ENCODE data around the gene KAZN. TPM values are rescaled to one million over a fixed set of nuclear protein-coding genes. Genes with fewer than 3 reads are reported as not detected.

Gene KAZN
- total and polyA plus RNA-seq, 2 donors, result 7.2 to 8.4 TPM

GRCh38 chr1:14800500-14801076 lies 202.1 kb downstream of the KAZN start:
- DNase-seq (ENCODE audit: extremely low spot score), result no peak
- no peak overlapping the region for H3K4me3 ChIP-seq (ENCODE audit: low read depth, low read length)
- H3K36me3 ChIP-seq (ENCODE audit: insufficient read depth), result no peaks in the 10 kb centered on the region
- no peaks in the 10 kb centered on the region for H3K4me1 ChIP-seq (ENCODE audit: insufficient read depth)
- WGBS, result 71% methylated on average over 9 of the region's 9 CpGs
- no peak overlapping the region for H3K27ac ChIP-seq (ENCODE audit: low read depth)

- Histone ChIP-seq H3K27ac (ENCODE audit: low read depth) (no peak overlapping the region), H3K4me1 (ENCODE audit: insufficient read depth) (no peaks in the 10 kb centered on the region), H3K36me3 (ENCODE audit: insufficient read depth) (no peaks in the 10 kb centered on the region), H3K4me3 (ENCODE audit: low read depth, low read length) (no peak overlapping the region)
- DNase-seq (ENCODE audit: extremely low spot score), result no peak
- WGBS, result 86% methylated on average over 19 of the region's 19 CpGs
These were observed 204.7 kb downstream of the KAZN start for GRCh38 chr1:14803002-14803789.

- no peak overlapping the region for H3K4me3 ChIP-seq (ENCODE audit: low read depth, low read length)
- whole genome bisulfite sequencing, result 71% methylated on average over 5 of the region's 5 CpGs
- no peaks in the 10 kb centered on the region for H3K4me1 ChIP-seq (ENCODE audit: insufficient read depth)
- DNase-seq (ENCODE audit: extremely low spot score), result no peak
- H3K36me3 ChIP-seq (ENCODE audit: insufficient read depth), result no peaks in the 10 kb centered on the region
- no peak overlapping the region for H3K27ac ChIP-seq (ENCODE audit: low read depth)
These were observed 206.1 kb downstream of the KAZN start for GRCh38 chr1:14804626-14805025.

GRCh38 chr1:14806772-14807171 lies 208.3 kb downstream of the KAZN start:
- Histone ChIP-seq H3K4me3 (ENCODE audit: low read depth, low read length) (no peak overlapping the region), H3K4me1 (ENCODE audit: insufficient read depth) (no peaks in the 10 kb centered on the region), H3K36me3 (ENCODE audit: insufficient read depth) (no peaks in the 10 kb centered on the region), H3K27ac (ENCODE audit: low read depth) (no peak overlapping the region)
- 93% methylated on average over 2 of the region's 2 CpGs for WGBS
- DNase-seq (ENCODE audit: extremely low spot score), result no peak

- 81% methylated on average over 2 of the region's 2 CpGs for WGBS
These were observed 210.3 kb downstream of the KAZN start for GRCh38 chr1:14808768-14809167.

GRCh38 chr1:14809191-14809981 lies 210.9 kb downstream of the KAZN start:
- Histone ChIP-seq H3K27ac (ENCODE audit: low read depth) (no peak overlapping the region), H3K4me1 (ENCODE audit: insufficient read depth) (no peaks in the 10 kb centered on the region), H3K36me3 (ENCODE audit: insufficient read depth) (no peaks in the 10 kb centered on the region), H3K4me3 (ENCODE audit: low read depth, low read length) (no peak overlapping the region)
- DNase-seq (ENCODE audit: extremely low spot score), result no peak
- 88% methylated on average over 9 of the region's 9 CpGs for WGBS

More at GRCh38 chr1:14808768-14809167, 210.3 kb downstream of the KAZN start:
- Histone ChIP-seq H3K27ac (ENCODE audit: low read depth) (no peak overlapping the region), H3K36me3 (ENCODE audit: insufficient read depth) (no peaks in the 10 kb centered on the region), H3K4me3 (ENCODE audit: low read depth, low read length) (no peak overlapping the region), H3K4me1 (ENCODE audit: insufficient read depth) (no peaks in the 10 kb centered on the region)
- DNase-seq (ENCODE audit: extremely low spot score), result no peak

GRCh38 chr1:14810595-14811361 lies 212.3 kb downstream of the KAZN start:
- no peak overlapping the region for H3K4me3 ChIP-seq (ENCODE audit: low read depth, low read length)
- no peak overlapping the region for H3K27ac ChIP-seq (ENCODE audit: low read depth)
- peak; percentile 48 for DNase-seq (ENCODE audit: extremely low spot score)
- H3K36me3 ChIP-seq (ENCODE audit: insufficient read depth), result no peaks in the 10 kb centered on the region
- H3K4me1 ChIP-seq (ENCODE audit: insufficient read depth), result no peaks in the 10 kb centered on the region
- 60% methylated on average over 9 of the region's 9 CpGs for WGBS

GRCh38 chr1:14811573-14811972 lies 213.1 kb downstream of the KAZN start:
- WGBS, result 64% methylated on average over 3 of the region's 3 CpGs

GRCh38 chr1:14812189-14812588 lies 213.7 kb downstream of the KAZN start:
- no peak overlapping the region for H3K4me3 ChIP-seq (ENCODE audit: low read depth, low read length)
- 94% methylated on average over 4 of the region's 4 CpGs for WGBS
- no peak for DNase-seq (ENCODE audit: extremely low spot score)
- no peaks in the 10 kb centered on the region for H3K36me3 ChIP-seq (ENCODE audit: insufficient read depth)
- H3K27ac ChIP-seq (ENCODE audit: low read depth), result no peak overlapping the region
- H3K4me1 ChIP-seq (ENCODE audit: insufficient read depth), result no peaks in the 10 kb centered on the region

More at GRCh38 chr1:14811573-14811972, 213.1 kb downstream of the KAZN start:
- H3K36me3 ChIP-seq (ENCODE audit: insufficient read depth), result no peaks in the 10 kb centered on the region
- no peak overlapping the region for H3K27ac ChIP-seq (ENCODE audit: low read depth)
- H3K4me3 ChIP-seq (ENCODE audit: low read depth, low read length), result no peak overlapping the region
- no peaks in the 10 kb centered on the region for H3K4me1 ChIP-seq (ENCODE audit: insufficient read depth)
- no peak for DNase-seq (ENCODE audit: extremely low spot score)

- 35% methylated on average over 7 of the region's 7 CpGs for WGBS
- Histone ChIP-seq H3K27ac (ENCODE audit: low read depth) (no peak overlapping the region), H3K4me3 (ENCODE audit: low read depth, low read length) (no peak overlapping the region), H3K4me1 (ENCODE audit: insufficient read depth) (no peaks in the 10 kb centered on the region), H3K36me3 (ENCODE audit: insufficient read depth) (no peaks in the 10 kb centered on the region)
- no peak for DNase-seq (ENCODE audit: extremely low spot score)
These were observed 216.8 kb downstream of the KAZN start for GRCh38 chr1:14815175-14815877.

GRCh38 chr1:14817223-14818170 lies 219.0 kb downstream of the KAZN start:
- no peak for DNase-seq (ENCODE audit: extremely low spot score)
- Histone ChIP-seq H3K36me3 (ENCODE audit: insufficient read depth) (no peaks in the 10 kb centered on the region), H3K4me1 (ENCODE audit: insufficient read depth) (no peaks in the 10 kb centered on the region), H3K27ac (ENCODE audit: low read depth) (no peak overlapping the region), H3K4me3 (ENCODE audit: low read depth, low read length) (no peak overlapping the region)
- WGBS, result 71% methylated on average over 8 of the region's 8 CpGs
